Heart left ventricle (tissue), 16 donors: Measurements from ENCODE around the gene LRRC1. TPM values are rescaled to one million over a fixed set of nuclear protein-coding genes. Genes with fewer than 3 reads are reported as not detected.

ENCODE experiments used
- ATAC-seq, 4 donors: fragments of 200-7000 bp; cut with Tn5 transposase; one replicate each; pipeline ENCODE4 v1.9.1; 2020 to 2022; ENCODE audit warnings: moderate library complexity in 4 of 4, mild to moderate bottlenecking in 3 of 4, moderate number of reproducible peaks in 1 of 4
- DNase-seq, 5 donors: peaks; one replicate each; pipeline ENCODE4 v3.0.0-alpha.2; 2020
- H3K27ac ChIP-seq, 12 donors: fragments of 200-600 bp; sonication (generic) in 4 of 12; one replicate each; pipeline versions ENCODE4 v1.5.0 to v1.8.0; 2016 to 2022; ENCODE audit warnings: mild to moderate bottlenecking in 2 of 12
- H3K27me3 ChIP-seq, 9 donors: fragments of 200-600 bp; sonication (generic) in 2 of 9; one replicate each; pipeline versions ENCODE4 v1.5.1 to v1.8.0; 2016 to 2022; ENCODE audit warnings: mild to moderate bottlenecking in 3 of 9
- H3K36me3 ChIP-seq, 9 donors: fragments of 200-600 bp; sonication (generic) in 2 of 9; one replicate each; pipeline versions ENCODE4 v1.5.0 to v1.8.0; 2018 to 2022; ENCODE audit warnings: mild to moderate bottlenecking in 2 of 9
- H3K4me1 ChIP-seq, 12 donors: fragments of 200-600 bp; sonication (generic) in 4 of 12; one replicate each; pipeline versions ENCODE4 v1.5.0 to v1.8.0; 2016 to 2022; ENCODE audit warnings: mild to moderate bottlenecking in 3 of 12
- H3K4me3 ChIP-seq, 12 donors: fragments of 200-600 bp; sonication (generic) in 4 of 12; one replicate each; pipeline versions ENCODE4 v1.5.0 to v1.8.0; 2017 to 2022; ENCODE audit warnings: mild to moderate bottlenecking in 9 of 12, moderate library complexity in 4 of 12
- H3K9me3 ChIP-seq, 12 donors: fragments of 200-600 bp; sonication (generic) in 4 of 12; one replicate each; pipeline versions ENCODE4 v1.5.0 to v1.8.0; 2016 to 2022; ENCODE audit warnings: mild to moderate bottlenecking in 1 of 12
- CTCF ChIP-seq, 12 donors: fragments of 200-600 bp; sonication (generic) in 4 of 12; IDR thresholded peaks; one replicate each; pipeline versions ENCODE4 v1.5.0 to v1.8.0; 2018 to 2022; ENCODE audit warnings: antibody characterized with exemption in 12 of 12, mild to moderate bottlenecking in 5 of 12
- POLR2A ChIP-seq, 2 donors: fragments of 450-650 bp; IDR thresholded peaks; one replicate each; pipeline ENCODE4 v1.6.1; 2017; ENCODE audit warnings: antibody characterized with exemption in 2 of 2, mild to moderate bottlenecking in 2 of 2, moderate library complexity in 2 of 2
- WGBS, 4 donors: extraction: QIAGEN DNeasy Blood & Tissue Kit in 2 of 4; methylation state at CpG; one replicate each; pipeline versions ENCODE4 v1.1.5 to v1.1.7; 2013 to 2018; 5-methylcytosine and 5-hydroxymethylcytosine counted together
- intact Hi-C, 10 donors: fragments of 100-400 bp; cut with DNase I; formaldehyde crosslinking; loops; one replicate each; pipeline versions ENCODE4 v1.11.1 to v1.14.2; 2022
- polyA plus RNA-seq, 2 donors: library from polyadenylated mRNA; stranded (reverse); fragments of 200-250 nt; gene quantifications; one replicate each; pipeline ENCODE4 v1.2.3, GENCODE V29; 2013
- total RNA-seq, 9 donors: library from RNA; depleted of rRNA in 2 of 9; stranded (reverse); fragments of >200 nt in 2 of 9; fragmentation: NEBNext Ultra II Directional in 3 of 9; extraction: Animal tissue kit (Norgen Biotek cat#: 25700) in 3 of 9; gene quantifications; one replicate each; pipeline versions ENCODE4 v1.1.0 to v1.2.4, GENCODE V29; 2016 to 2023
- donor health status: ischemic (EF 13 %, LVEDD 7.1; RV severe dilation, severe dysfunction).
- donor health status: healthy with polysubstance abuse.
- donor health status: DM: no; HTN: yes; CAD: no.
- donor health status: DM: no; HTN: no; CAD: no.
- donor health status: ischemic (EF 25% LVEDD 6.9; RV normal size, moderate dysfunction).
- donor health status: ischemic (EF 25% LVEDD 5.7; RV mildly dilated, moderate dysfunction).
- donor health status: healthy.
- donor health status: DM: yes; HTN: yes; CAD: no.
- donor health status: ischemic (EF 35%, LVEDD 5.7; RV mildly dilated, moderate dysfunction).
- donor health status: nonischemic (EF 11% LVEDD 7.7; RV severe dilation, severe dysfunction).
- donor health status: DM: yes; HTN: yes; CAD: no.
- donor health status: PGD.
- donor health status: ischemic (EF 29% LVEDD 5.4; RV normal size, mild dysfunction).
- donor health status: nonischemic (EF 23%, LVEDD 6.1; RV moderate dilation, normal function).

The LRRC1 gene
- total and polyA plus RNA-seq, 11 donors: 1.2 to 11.2 (median 3.3) TPM

DNA sequence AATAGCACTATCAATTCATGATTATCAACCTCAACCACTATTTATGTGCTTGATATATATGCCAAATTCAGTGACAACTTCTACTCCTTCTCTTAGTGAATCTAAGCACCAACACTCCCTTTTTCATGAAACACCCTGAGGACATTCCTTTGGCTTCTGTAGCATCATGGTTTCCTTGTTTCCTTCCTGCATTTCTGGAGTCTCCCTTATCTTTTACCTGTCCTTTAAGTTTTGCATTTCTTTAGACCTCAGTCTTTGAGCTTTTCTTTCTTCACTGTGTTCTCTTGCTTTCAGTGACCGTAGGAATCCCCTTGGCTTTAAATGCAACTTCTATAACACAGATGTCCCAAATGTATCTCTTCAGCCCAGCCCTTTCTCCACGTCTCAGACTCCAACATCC is 172.6 kb downstream of the LRRC1 start:
- no peak overlapping the region for H3K27ac ChIP-seq
- TF ChIP-seq CTCF (IDR thresholded peaks at IDR 0.05): no peak
- no peak for TF ChIP-seq POLR2A (IDR thresholded peaks at IDR 0.05)
- ATAC-seq (no peak), DNase-seq (no peak)
- no peaks in the 10 kb centered on the region for H3K36me3 ChIP-seq
- intact Hi-C loops: no loop called here
- no peaks in the 10 kb centered on the region for H3K9me3 ChIP-seq
- H3K27me3 ChIP-seq: no peaks in the 10 kb centered on the region
- WGBS, 4 donors: 74 to 86% (median 80%) methylated on average over 2 of the region's 2 CpGs
- peaks cover 0 to 8% (median 0%) of the 10 kb centered on the region in 12 donors for H3K4me1 ChIP-seq
- no peak overlapping the region for H3K4me3 ChIP-seq

Other genes starting within 250 kb of the LRRC1 start
- 10 to 100 TPM; 15.2 to 42.9 (median 32.4) TPM for gene GCLC, start 249.9 kb upstream of the LRRC1 start, total RNA-seq
- 10 to 100 TPM in 1 of 2 donors, 1 to 10 TPM in 1; 8.1 to 12.4 TPM for gene GCLC, start 249.9 kb upstream of the LRRC1 start, polyA plus RNA-seq
- gene KLHL31, start 129.2 kb upstream of the LRRC1 start, total RNA-seq: 100 to 1,000 TPM; 148 to 405 (median 299) TPM
- gene KLHL31, start 129.2 kb upstream of the LRRC1 start, polyA plus RNA-seq: 100 to 1,000 TPM in 1 of 2 donors, 10 to 100 TPM in 1; 70.8 to 125 TPM